ENCODE data around the gene TNK1. TPM values are rescaled to one million over a fixed set of nuclear protein-coding genes. Genes with fewer than 3 reads are reported as not detected.

TNK1 gene
- total RNA-seq, 1 donor from 2014 or later, result 9.9 TPM

DNA sequence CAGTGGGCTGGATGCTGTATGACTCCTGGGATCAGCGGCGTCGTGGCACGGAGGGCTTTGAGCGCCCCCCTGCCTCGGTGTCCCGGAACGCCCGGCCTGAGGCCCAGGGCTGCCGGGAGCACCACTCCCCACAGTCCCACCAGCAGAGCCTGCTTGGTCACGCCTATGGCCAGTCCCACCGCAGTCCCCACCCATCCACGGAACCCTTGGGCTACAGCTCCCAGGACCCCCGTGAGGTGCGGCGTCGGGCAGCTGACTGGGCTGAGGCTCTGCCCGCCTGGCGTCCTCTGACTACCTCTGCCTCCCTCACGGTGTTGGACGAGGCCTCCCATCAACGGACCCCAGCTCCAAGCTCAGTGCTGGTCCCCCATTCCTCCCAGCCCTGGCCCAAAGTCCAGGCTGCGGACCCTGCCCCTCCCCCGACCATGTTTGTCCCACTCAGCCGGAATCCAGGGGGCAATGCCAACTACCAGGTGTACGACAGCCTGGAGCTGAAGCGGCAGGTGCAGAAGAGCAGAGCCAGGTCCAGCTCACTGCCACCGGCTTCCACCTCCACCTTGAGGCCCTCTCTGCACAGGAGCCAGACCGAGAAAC lies 46.1 kb downstream of the TNK1 start:
- no peaks in the 10 kb centered on the region for H3K9me3 Mint-ChIP-seq
- no peaks in the 10 kb centered on the region for H3K36me3 Mint-ChIP-seq
- no peaks in the 10 kb centered on the region for H3K27me3 Mint-ChIP-seq (ENCODE audit: low read depth)
- H3K4me3 Mint-ChIP-seq, result no peak overlapping the region
- DNase-seq (ENCODE audit: low spot score in 2 of 2, unreplicated experiment in 2 of 2), result no peak
- no peak overlapping the region for H3K27ac Mint-ChIP-seq
- TF ChIP-seq, protein P1, sequence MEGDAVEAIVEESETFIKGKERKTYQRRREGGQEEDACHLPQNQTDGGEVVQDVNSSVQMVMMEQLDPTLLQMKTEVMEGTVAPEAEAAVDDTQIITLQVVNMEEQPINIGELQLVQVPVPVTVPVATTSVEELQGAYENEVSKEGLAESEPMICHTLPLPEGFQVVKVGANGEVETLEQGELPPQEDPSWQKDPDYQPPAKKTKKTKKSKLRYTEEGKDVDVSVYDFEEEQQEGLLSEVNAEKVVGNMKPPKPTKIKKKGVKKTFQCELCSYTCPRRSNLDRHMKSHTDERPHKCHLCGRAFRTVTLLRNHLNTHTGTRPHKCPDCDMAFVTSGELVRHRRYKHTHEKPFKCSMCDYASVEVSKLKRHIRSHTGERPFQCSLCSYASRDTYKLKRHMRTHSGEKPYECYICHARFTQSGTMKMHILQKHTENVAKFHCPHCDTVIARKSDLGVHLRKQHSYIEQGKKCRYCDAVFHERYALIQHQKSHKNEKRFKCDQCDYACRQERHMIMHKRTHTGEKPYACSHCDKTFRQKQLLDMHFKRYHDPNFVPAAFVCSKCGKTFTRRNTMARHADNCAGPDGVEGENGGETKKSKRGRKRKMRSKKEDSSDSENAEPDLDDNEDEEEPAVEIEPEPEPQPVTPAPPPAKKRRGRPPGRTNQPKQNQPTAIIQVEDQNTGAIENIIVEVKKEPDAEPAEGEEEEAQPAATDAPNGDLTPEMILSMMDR (IDR thresholded peaks at IDR 0.05; ENCODE audit: unreplicated experiment), result no peak
- no peaks in the 10 kb centered on the region for H3K4me1 Mint-ChIP-seq

DNA sequence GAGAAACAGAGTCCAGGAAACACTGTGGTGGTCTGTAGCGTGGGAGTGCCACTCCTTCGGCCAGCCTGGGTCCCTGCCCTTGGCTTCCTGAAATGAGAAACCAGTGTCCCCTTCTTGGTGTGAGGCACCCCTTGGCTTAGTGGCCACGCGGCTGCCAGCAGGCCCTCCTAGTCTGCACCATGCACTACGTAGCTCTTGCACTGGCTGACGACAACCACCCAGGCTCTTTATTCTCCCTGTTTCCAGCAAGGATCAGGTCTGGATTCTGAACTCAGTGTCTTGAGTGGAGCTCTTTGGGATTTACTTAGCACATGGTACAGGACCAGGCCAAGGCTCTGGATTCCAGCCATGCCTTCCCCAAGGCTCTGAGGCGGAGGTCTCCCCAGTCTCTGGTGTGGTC lies 46.7 kb downstream of the TNK1 start:
- DNase-seq (ENCODE audit: low spot score in 2 of 2, unreplicated experiment in 2 of 2), result no peak
- no peak overlapping the region for H3K27ac Mint-ChIP-seq
- TF ChIP-seq, protein P1 (IDR thresholded peaks at IDR 0.05; ENCODE audit: unreplicated experiment), result no peak
- no peaks in the 10 kb centered on the region for H3K36me3 Mint-ChIP-seq
- no peak overlapping the region for H3K4me3 Mint-ChIP-seq
- H3K9me3 Mint-ChIP-seq, result no peaks in the 10 kb centered on the region
- H3K27me3 Mint-ChIP-seq (ENCODE audit: low read depth), result no peaks in the 10 kb centered on the region
- H3K4me1 Mint-ChIP-seq, result no peaks in the 10 kb centered on the region

DNA sequence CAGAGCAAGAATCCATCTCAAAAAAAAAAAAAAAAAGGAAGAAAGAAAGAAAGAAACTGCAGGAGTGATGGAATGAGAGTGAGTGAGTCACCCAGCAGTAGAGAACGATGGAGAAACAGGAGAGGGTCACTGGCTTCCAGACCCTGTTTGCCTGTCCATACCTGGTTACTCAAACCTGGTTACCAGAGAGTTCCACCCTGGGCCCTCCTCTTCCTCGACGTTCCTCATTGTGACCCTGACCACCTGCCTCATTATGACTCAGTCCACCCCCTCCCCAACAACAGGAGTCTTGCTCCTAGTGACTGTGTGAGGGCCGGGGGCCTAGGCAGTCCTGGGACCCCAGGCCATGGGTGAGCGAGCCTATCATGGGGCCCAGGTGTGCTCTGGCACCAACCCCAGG lies 47.7 kb downstream of the TNK1 start, which contains the start of gene SPEM3:
Gene SPEM3, plus strand, starts transcription at position 301 of the 400 bp plus-strand sequence. Its CDS starts 46 bp downstream, at position 347.
- Mint-ChIP-seq H3K36me3 (no peaks in the 10 kb centered on the region), H3K4me3 (no peak within 1 kb of the TSS), H3K27me3 (ENCODE audit: low read depth) (no peaks in the 10 kb centered on the region), H3K9me3 (no peaks in the 10 kb centered on the region), H3K4me1 (no peaks in the 10 kb centered on the region), H3K27ac (no peak within 1 kb of the TSS)
- TF ChIP-seq, protein P1 (IDR thresholded peaks at IDR 0.05; ENCODE audit: unreplicated experiment), result no peak
- DNase-seq (ENCODE audit: low spot score in 2 of 2, unreplicated experiment in 2 of 2), result no peak

DNA sequence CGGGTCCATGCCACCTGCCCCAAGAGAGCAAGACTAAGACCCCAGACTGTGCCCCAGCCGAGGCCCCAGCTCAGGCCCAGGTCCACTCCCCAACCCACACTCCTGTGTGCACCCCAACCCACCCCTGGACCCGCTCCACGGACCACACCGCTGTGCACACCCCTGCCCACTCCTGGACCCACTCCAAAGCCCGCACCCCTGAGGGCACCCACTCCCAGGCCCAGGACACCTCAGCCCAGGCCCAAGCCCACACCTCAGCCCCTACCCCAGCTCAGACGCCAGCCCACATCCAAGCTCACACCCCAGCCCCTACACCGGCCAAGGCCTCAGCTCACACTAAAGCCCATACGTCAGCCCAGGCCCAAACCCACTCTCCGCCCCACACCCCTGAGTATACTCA lies 48.8 kb downstream of the TNK1 start:
- no peak overlapping the region for H3K27ac Mint-ChIP-seq
- no peaks in the 10 kb centered on the region for H3K9me3 Mint-ChIP-seq
- TF ChIP-seq, protein P1 (IDR thresholded peaks at IDR 0.05; ENCODE audit: unreplicated experiment), result no peak
- no peaks in the 10 kb centered on the region for H3K36me3 Mint-ChIP-seq
- H3K27me3 Mint-ChIP-seq (ENCODE audit: low read depth), result no peaks in the 10 kb centered on the region
- H3K4me1 Mint-ChIP-seq, result no peaks in the 10 kb centered on the region
- no peak overlapping the region for H3K4me3 Mint-ChIP-seq
- DNase-seq (ENCODE audit: low spot score in 2 of 2, unreplicated experiment in 2 of 2), result no peak

DNA sequence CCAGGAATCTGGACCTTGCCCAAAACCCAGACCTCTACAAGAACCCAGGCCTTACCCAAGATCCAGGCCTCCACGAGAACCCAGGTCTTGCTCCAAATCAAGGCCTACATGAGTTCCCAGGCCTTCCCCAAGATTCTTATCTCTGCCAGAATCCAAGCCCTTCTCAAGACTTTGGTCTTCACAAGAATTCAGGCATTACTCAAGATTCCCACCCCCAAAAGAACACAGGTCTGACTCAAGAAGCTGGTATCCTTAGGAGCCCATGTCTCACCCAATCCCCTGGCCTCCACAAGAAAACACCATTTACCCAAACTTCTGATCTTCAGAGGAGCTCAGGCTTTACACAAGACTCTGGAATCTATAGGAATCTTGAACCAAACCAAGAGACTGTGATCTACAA lies 50.3 kb downstream of the TNK1 start:
- Mint-ChIP-seq H3K27me3 (ENCODE audit: low read depth) (peaks cover 11% of the 10 kb centered on the region), H3K9me3 (no peaks in the 10 kb centered on the region), H3K36me3 (no peaks in the 10 kb centered on the region), H3K4me3 (no peak overlapping the region), H3K4me1 (peaks cover 3% of the 10 kb centered on the region), H3K27ac (no peak overlapping the region)
- TF ChIP-seq, protein P1 (IDR thresholded peaks at IDR 0.05; ENCODE audit: unreplicated experiment), result no peak
- no peak for DNase-seq (ENCODE audit: low spot score in 2 of 2, unreplicated experiment in 2 of 2)

DNA sequence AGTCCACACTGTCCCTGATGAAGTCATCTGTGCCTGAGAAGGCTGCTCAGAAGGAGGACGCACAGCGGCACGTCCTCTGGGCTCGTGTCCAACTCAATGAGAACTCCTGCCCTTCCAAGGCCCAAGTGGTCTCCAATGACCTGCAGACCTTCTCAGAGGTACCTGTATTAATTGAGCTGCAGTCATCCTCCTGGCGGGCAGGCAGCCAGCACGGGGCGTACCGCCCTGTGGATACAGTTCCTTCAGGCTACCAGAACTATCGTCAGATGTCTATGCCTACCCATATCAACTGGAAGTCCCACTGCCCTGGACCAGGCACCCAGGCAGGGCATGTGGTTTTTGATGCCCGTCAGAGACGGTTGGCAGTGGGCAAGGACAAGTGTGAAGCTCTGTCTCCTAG lies 51.4 kb downstream of the TNK1 start:
- no peak overlapping the region for H3K27ac Mint-ChIP-seq
- DNase-seq (ENCODE audit: low spot score in 2 of 2, unreplicated experiment in 2 of 2), result no peak
- H3K4me1 Mint-ChIP-seq, result peaks cover 8% of the 10 kb centered on the region
- H3K27me3 Mint-ChIP-seq (ENCODE audit: low read depth), result peaks cover 19% of the 10 kb centered on the region
- TF ChIP-seq, protein P1 (IDR thresholded peaks at IDR 0.05; ENCODE audit: unreplicated experiment), result no peak
- no peaks in the 10 kb centered on the region for H3K36me3 Mint-ChIP-seq
- H3K4me3 Mint-ChIP-seq, result no peak overlapping the region
- no peaks in the 10 kb centered on the region for H3K9me3 Mint-ChIP-seq

Measured in mesothelial cell of epicardium (in vitro differentiated cells).